GM18870 (cell line): Measurements from ENCODE around the gene DOC2B.

Experiments used
- ATAC-seq: cut with Tn5 transposase; IDR thresholded peaks from one replicate; pipeline ENCODE4 v1.9.1; 2021; ENCODE audit warnings: moderate library complexity; ENCODE audit not compliant: unreplicated experiment

Gene DOC2B

DNA sequence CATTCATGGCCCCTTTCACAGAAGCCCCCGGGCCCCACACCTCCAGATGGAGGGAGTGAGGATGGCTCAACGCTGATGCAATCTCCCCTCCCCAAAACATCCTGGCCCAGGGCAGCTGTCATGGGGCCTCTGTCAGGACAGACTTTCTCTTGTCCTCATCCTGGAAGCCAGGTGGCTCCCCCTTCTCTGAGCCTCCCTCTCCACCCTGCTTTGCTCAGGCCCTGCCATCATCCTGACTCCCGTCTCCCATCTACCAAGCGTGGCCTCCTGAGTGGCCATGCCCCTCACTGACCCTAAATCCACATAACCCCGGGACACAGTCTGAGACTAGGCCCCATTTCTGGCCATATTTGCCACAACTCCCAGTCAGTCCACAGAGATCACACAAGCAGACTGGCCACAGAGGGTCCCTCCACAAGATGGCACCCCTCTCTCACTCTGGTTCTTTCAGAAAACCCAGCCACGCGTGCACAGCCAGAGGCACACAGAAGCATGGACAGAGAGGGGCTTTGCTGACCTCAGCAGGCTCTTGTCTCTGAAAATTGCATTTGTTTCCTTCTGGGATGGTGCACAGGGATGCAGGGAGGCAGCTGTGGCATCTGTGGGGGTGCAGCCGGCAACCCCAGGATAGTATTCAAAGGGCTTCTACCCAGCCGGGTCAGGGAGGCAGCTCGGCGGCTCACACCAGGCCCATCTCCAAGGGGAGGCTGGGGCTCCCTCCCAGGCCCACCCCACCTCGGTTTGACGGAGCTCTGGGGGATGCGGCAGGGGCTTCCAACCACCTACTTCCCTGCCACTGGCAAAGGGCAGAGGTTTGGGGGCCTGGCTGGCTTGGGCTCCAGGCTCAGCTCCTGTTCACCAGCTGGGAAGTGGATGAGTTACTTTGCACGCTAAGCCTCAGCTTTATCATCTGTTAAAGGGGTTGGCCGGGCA lies 16.9 kb downstream of the DOC2B start:
- no peak for ATAC-seq

DNA sequence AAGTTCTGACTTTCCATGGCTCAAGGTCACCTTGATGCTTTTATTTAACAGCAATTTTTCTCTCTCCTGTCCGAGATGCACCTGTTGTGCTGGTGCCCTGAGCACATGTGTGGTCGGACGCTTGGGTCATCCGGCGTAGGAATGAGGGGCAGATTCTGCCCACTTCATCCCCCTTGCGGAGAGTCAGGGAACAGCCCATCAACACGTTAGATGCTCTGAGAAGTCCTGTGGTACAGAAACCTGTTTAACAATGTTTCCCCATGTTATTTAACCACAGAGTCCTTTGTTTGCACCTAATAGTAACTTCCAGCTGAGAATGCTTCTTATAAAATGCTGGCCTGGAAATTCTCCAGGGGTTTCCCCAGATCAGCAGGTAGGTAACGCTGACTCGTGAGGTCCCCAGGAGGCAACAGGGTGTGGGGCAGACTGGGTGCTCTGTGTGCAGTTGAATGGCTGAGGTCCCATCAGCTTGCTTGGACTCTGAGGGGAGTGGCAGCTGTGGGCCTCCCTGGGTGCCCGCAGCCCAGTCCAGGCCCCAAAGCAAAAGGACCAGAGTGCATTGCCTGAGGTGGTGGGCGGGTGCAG lies 17.8 kb downstream of the DOC2B start:
- ATAC-seq, result no peak

DNA sequence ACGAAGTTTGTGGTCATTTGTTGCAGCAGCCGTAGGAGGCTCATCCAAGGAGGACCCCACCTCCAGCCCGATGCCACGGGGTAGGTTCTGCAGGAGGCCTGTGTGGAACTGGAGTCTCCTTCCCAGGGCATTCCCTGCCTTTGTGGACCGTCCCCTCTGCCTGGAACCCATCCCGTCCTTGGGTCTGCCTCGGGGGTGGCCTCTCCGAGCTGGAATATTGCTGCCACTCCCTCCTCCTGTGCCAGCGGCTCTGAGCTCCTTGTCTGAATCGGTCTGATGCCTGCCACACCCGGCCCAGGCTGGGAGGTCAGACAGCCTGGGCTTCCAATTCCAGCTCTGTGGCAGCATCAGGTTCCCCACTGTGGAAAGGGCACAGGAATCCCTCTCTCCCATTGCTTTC lies 18.8 kb downstream of the DOC2B start:
- ATAC-seq, result no peak

DNA sequence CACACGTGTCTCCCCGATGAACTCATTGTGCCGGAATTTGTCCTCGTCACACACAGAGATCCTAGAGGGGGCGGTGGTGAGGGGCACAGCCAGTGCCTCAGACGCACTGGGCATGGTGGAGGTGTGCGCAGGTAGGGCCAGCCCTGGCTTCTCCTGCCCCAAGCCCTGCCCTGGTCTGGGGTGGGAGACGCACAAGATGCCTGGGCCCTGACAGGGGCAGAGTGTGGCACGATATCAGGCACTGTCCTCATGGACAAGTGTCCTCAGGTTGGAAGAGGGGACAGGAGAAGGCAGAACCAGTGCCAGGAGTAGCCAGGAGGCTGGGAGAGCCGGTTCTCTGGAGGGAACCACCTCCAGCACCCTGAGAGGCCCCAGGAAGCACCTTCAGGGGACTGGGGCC lies 20.0 kb downstream of the DOC2B start:
- no peak for ATAC-seq

DNA sequence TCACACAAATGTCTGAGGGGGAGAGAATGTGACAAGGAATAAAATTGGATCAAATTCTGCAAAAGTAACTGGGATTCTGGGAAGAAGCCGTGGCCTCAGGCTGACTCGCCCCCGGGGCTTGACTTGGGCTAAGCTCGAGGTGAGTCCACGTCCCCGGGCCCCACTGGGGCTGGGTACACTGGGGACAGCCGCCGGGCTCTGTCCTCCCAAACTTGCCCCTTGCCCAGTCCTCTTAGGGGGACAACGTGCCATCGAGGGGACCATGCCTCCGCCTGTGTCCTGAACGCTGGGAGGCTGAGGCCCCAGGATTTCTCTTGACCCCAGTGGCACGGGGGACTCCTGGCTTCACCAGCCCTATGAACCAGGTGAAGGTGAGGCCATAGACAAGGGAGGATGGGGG lies 21.1 kb downstream of the DOC2B start:
- ATAC-seq, result no peak

DNA sequence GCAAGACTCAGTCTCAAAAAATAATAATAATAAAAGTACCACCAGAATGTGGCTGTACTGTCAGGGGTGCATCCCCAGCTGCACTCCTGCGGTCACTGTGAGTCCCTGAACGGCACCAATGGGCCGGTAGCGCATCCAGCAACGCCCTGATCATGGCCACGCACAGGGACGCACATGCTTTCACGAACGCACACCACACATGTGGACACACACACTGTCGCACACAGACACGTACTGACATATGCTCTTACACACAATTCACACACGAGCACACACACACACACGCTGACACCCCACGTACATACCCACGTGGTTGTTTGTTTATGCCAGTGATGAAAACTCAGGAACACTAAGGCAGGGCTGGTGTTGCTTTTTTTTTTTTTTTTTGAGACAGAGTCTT lies 21.8 kb downstream of the DOC2B start:
- no peak for ATAC-seq

DNA sequence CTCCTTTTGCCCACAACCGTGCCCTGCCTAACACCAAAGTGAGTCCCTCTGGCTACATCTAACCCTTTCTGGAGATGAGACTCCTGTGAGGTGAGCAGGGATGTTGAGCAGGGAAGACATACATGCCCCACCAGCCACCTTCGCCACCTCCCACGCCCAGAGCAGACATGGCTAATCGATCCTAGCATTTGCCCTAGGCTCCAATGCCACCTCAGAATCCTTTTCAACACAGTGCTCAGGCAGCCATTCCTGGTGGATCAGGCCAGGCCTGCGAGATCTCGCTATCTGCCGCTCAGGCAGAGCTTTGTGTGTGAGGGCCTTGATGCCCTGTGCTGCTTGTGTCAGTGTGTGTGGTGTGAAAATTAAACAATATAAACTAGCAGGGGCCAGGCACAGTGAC lies 23.1 kb downstream of the DOC2B start:
- no peak for ATAC-seq

DNA sequence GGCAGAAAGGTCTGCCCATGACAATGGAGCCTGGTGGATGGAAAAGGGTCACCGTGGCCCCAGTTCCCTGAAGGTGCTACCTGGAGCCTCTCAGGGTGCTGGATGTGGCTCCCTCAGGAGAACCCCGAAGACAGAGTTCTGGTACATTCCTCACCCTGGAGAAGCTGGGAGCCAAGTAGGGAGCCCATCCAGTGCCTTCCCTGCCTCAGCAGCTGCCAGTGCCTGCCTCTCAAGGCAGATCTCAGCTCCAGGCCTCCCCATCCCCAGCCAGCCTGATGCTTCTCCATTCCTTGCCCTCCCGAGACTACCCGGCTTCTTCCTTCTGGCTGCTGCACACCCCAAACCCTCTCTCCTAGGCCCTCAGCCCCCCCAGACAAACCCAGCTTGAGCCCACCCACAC lies 23.5 kb downstream of the DOC2B start:
- no peak for ATAC-seq

DNA sequence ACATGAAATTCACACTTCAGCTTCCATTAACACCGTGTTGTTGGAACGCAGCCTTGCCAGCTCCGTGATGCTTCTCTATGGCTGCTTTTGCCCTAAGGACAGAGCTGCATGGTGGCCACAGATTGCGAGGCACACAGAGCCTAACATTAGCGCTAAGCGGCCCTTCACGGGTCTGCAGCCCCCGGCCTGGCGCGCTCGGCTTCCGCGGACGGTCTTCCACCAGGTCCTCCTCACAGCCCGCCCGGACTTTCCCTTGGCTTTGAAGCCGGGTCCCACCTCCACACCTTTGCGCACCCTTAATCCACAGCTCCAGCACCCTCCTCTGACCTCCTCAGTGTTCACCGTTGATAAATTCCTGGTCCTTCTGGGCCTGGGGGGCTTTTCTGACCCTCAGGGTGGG lies 24.5 kb downstream of the DOC2B start:
- no peak for ATAC-seq

DNA sequence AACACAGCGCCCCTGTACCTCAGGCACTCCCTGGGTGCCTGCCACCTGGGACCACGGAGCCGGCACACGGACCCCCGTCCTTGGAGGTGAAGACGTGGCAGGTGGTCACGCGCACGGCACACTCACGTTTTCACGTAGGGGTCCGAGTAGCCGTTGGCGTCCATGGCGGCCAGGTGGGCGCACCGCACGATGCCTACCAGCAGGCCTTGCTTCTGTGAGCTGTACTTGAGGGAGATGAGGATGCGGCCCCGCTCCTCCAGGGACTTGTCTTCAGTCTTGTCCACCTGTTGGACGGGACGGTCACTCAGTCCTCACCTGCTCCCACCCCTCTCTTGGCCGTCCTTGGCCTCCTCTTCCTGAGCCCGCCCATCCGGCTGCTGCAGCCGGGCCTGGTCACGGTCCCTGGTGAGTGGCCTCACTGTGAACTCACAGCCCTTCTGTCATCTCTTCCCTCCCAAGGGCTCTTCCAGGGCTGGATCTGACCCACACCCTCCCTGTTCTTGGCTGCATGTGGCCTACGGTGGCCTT lies 25.3 kb downstream of the DOC2B start:
- ATAC-seq, result no peak

DNA sequence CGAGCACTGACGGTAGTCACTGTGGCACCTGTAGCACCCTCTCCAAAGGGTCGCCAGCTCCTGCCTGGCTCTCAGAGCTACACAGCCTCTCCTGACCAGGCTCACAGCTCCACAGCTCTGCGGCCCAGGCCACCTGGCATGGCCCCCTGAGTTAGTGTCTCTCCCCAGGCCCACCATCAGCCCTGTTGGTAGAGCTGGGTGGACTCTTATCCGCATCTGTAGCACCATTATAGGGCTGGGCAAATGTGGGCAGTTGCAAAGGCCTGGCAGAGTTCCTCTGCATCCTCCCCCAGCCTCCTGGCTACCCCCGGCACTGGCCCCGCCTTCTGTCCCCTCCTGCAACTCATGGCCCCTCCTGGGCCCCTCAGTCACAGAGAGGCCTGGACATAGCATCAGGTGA lies 25.9 kb downstream of the DOC2B start:
- ATAC-seq, result no peak

DNA sequence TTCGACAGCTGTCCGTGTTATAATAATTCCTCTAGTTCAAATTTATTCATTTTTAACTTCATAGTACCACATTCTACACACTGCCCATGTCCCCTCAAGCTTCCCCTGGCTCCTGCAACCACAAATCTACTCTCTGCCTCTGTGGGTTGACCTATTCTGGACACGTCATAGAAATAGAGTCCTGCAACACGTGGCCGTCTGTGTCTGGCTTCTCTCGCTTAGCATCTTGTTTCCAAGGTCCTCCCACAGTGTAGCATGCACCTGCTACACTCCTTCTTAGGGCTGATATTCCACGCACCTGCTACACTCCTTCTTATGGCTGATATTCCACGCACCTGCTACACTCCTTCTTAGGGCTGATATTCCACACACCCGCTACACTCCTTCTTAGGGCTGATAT lies 27.6 kb downstream of the DOC2B start:
- ATAC-seq, result no peak

DNA sequence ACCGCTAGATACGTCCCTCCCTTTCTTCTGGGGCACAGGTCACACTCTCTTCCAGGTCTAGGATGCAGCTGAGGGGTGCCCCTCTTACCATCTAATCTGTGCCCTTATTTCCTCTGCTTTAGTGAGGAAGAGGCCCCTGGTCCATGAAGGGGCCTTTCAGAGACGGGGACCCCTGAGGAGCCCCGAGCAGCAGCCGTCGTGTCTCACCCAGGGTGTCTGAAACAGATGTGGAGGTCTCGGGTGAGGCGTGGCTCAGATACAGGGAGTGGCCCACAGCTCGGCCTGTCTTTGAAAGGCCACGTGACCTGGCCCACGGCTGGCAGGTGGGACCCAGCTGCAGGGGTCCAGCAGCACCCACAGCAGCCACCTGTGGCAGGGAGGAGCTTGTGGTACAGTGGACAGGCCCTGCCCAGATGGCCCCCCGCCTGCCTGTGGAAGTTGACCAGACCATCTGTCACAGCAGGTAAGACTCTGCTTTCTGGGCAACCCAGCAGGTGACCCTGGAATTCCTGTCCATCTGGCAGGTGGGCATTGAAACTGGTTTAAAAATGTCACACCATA lies 28.5 kb downstream of the DOC2B start:
- no peak for ATAC-seq

DNA sequence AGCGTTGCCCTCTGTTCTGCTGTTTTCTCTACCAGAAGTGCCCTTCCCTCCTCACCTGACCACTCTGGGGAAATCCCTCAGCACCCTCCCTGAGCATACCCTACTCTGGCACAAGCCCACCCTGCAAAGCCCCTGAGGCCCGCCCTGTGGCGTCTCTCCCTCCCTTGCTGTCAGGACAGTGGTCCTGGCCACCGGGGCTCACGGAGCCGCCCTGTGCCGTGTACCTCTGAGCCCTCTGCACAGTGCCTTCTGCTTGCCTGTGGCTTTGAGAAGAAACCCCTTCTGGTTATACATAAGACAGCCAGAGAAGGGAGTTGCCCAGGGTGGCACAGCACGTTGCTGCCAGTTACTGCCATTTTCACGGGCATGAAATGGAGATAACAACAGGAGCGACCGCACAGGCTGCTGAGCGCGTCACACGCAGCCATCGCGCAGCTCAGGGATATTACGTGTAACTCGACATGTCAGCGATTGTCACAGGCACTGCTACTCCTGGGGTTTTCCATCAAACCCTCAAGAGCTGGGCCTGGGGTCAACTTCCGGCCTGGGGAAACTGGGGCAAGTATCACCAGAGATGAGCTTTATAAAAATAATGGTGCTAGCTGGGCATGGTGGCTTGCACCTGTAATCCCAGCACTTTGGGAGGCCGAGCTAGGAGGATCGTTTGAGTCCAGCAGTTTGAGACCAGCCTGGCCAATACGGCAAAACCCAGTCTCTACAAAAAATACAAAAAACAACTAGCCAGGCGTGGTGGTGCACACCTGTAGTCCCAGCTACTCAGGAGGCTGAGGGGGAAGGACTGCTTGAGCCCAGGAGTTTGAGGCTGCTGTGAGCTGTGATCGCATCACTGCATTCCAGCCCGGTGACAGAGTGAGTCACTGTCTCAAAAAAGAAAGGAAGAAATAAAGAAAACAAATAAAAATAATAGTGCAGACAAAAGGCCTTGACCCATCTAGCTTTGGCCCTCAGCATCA lies 29.3 kb downstream of the DOC2B start:
- no peak for ATAC-seq

DNA sequence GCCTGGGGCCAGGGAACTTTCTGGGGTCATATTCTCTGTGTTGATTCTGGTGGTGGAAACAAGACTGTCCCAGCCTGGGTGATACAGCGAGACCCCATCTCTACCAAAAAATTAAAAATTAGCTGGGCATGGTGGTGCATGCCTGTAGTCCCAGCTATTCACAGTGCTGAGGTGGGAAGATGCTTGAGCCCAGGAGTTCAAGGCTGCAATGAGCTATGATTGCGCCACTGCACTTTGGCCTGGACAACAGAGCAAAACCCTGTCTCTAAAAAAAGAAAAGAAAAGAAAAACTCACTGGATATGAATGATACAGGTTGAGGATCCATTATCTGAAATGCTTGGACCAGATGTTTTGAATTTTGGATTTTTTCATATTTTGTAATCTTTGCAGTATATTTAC lies 30.4 kb downstream of the DOC2B start:
- ATAC-seq, result no peak

DNA sequence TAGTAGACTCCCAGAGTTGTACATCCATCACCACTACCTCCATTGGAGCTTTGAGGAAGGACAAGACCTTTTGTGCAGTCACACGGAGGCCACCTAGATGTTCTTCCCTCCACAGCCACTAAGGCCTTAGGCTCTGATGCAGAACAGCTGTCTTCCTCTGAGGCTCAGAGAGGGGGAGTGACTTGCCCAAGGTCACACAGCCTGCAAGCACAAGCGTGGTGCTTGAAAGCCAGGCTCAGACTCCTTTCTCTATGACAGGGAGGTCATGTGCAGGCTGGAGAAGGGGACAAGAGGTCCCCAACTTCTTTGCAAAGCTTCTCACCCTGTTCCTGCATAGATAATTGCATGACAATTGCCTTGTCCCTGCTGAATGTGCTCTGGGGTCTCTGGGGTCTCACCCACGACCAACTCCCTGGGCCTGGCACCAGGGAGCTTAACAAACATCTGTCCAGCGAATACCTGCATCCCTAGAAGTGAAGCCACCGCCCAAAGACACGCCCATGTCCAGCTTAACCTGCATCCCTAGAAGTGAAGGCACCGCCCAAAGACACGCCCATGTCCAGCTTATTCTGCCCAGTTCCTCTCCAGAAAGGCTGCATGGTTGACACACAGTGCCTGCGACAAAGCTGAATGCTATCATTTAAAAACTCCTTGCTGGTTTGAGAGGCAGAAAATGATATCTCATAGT lies 31.4 kb downstream of the DOC2B start:
- no peak for ATAC-seq

DNA sequence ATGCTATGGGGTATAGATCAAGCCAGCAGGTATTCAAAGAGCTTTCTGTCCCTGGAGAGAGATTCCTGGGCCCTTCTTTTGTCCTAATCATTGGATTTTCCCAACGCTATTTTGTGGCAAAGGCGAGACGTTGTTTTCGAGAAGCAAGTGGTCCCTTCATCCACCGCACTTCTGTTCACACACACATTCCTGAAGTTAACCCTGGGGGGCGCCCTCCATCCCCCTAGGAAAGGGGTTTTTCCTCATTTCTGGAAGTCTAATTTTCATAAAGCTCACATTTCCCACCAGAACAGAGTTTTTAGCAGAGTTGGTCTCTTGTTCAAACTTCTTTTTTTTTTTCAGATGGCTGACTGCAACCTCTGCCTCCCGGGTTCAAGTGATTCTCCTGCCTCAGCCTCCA lies 32.2 kb downstream of the DOC2B start:
- no peak for ATAC-seq

DNA sequence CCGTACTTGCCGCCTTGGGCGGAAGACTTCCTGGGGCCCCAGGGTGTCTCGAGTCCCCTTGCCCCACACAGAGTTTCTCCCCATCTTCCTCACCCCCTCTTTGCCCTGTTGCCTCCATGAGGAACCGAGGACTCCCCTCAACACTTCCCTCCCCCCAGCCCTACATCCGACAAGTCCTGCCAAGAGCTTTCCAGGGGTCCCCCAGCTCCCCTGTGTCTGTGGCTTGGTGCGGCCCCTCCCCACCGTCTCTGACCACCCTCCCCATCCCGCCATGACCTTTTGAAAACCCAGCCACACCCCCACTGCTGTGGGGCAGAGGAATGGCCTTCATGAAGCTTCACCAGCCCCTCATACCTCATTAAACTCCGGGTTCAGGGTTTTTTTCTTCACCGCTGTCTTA lies 32.7 kb downstream of the DOC2B start:
- no peak for ATAC-seq

DNA sequence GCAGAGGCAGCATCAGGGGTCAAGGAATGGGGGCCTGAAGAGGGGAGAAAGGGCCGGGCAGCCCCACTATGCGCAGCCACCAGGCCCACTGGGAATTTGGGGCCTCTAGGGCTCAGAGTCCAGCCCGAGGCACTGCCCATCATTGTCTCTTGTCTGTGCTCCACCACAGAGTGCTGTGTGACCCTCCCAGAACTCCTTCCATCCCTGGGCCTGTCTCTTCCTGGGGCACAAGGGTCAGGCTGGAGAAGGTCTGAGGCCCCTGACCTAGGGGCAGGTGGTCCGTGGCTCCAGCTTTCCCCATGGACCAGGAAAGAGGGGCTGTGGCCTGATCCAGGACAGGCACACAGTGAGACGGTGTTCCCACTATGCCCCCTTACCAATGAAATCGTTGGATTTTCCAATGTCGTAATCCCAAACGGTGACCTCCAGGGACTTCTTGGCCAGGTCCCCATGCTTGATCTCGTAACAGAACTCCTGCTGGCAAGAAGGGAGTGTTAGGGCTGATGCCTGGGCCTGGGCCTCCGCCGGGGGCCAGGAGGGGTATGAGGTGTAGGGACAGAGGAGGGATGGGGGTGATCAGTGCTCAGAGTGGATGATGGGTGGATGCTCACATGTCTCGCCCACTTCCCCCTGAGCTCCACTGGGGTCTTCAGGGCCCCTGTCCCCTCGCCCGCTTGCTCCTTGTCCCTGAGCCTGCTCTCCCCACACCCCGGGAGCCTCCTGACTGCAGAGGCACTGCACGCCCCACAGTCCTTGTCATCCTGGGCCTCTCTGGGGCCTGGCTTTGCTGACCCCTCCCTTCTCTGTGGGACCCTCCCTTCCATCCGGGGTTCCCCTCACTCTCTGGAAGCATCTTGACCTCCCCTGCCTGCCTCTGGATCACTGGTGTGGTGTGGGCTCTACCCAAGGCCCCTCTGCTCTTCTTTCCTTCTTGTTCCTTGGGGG lies 33.4 kb downstream of the DOC2B start:
- no peak for ATAC-seq
